ENCODE results near the gene APPL2. TPM values are rescaled to one million over a fixed set of nuclear protein-coding genes. Genes with fewer than 3 reads are reported as not detected.

Gene APPL2
- total RNA-seq, 1 experiment from 2014 or later = 36.9 TPM

DNA sequence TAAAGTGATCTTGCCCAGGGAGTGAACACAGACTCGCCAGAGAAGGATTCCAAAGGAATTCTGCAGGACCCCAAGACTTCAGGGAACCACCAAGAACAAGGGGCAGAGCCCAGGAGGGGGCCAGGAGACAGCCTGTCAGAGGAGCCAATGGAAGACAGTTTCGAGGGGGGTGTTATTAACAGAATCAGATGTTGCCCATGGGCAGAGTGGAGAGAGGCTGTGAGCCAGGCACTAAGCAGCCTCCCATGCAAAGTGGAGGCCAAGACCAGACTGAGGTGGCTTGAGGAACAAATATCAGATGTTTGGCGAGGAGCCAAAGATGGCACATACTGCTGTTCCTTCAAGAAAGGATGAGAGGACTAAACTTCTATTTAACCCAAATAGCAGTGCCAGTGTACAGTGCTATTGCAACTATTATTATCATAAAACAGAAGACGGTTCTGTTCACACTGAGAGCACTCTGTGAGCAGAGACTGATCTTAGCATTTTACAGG, 12.6 kb downstream of the APPL2 start:
- no peak for DNase-seq (ENCODE audit: low read depth)

DNA sequence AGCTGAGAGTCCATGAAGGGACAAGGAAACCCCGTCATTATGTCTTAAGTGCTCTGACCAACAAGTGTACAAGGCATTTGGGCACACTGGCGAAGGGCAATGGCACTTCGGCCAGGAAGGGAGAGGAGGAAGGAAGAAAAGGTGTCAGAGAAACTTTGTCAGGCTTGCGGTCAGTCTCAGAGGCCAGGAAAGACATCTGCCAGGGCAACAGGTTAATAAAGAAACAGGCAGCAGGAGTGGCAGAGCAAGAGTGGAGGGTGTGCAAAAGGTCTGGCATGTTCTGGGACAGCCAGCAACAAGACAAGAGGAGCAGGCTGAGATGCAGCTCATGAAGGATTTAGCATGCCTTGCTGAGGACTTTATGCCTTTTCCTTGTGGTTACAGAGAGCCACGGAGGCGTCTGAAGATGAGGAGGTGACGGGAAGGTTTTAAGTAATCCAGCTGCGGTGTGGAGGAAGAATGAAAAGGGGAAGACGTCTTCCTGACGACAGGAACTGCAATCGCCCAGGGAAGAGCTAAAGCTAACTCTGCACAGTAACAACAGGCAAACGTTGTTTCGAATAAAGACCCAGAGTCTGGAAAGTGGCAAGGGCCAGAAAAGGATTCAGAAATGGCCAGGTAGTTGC, 13.1 kb downstream of the APPL2 start:
- no peak for DNase-seq (ENCODE audit: low read depth)

DNA sequence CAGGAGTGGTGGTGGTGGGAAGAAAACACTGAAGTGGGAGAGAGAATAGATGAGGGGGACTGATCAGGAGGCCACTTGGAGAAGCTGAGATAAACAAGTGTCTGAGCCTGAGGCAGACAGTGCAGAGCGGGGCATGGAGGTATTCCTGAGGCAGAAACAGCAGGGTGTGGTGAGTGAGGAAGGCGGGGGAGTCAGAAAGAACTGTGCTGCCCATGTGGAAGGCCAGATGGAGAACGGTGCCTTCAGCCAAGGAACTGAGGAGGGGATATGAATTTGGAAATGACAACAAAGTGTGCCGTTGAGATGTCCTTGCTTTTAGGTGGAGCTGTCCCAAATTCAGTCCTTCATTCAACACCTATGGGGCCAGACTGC, 13.7 kb downstream of the APPL2 start:
- DNase-seq (ENCODE audit: low read depth) = no peak

DNA sequence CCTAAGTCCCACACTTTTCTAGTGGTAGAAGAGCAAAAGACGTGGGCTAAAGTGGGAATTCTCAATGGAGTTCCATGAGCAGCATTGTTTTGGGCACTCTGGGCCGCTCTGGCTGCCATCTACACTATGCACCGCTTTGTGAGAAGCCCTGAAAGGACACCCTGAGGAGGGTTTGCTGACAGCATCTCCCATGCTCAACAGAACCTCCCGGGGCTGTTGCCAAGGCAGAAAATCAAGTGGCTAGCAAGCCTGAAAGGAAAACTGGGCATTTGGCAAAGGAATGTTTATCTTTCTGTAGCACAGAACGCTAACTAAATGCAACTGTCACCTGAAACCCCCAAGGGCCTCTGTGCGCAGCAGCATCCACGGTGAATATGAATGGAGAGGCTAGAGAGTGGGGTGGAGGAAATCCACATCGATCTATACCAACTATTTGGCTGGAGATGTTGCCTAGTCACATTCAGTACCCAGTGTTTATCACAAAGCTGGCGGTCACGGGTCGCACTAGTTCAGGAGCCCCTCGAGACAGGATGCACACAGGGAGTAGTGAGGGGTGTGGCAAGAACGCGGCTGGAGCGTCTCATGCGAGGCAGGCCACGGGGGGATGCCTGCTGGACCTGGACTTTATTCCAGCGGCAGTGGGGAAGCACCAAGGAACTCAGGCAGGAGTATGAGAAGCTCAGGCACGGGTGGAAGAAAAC, 14.2 kb downstream of the APPL2 start:
- DNase-seq (ENCODE audit: low read depth) = no peak

DNA sequence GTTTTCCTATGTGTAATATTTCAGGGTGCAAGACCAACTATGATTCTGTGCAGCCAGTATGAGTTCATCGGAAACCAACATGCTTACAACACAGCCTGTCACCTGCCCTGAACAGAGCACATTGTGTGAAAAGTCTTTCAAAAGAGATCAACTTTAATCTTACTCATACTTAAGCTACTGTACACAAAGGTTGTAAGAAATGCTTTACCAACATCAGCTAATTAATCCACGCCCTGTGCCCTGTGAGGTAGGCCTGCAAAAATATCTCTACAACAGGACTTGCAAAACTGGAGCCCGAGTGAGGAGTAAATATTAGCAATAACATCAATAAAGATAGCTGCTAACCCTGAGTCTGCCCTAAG, 15.1 kb downstream of the APPL2 start:
- no peak for DNase-seq (ENCODE audit: low read depth)

DNA sequence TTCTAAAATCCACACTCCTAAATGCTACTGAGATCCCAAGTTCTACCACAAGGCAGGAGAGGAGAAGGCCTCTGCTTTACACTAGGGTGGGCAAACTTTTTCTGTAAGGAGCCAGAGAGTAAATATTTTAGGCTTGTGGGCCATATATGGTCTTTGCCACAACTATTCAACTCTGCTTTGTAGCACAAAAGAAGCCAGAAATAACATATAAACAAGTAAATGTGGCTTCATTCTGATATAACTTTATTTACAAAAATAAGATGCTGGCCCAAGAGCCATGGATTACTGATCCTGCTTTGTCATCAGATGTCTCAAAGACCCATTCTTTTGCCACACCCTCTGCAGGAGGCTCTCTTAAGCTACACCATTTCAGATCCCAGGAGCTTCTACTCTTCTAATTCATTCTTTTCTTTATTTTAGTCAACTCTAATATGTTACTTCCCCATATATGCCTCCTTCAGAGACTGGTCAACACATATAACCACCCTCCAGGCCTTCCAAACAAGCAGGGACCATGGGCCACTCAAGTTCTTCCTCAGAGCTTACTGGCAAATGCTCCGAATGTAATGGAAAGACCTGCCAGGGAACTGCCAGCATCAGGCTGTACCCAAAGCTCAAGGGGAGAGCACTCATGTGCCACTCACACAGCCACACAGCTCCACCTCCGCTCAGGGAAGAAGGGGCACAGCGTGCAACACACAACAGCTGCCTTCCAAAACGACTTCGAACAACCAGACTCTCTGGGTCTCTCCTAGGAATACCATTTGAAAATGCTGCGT, 15.6 kb downstream of the APPL2 start:
- no peak for DNase-seq (ENCODE audit: low read depth)

DNA sequence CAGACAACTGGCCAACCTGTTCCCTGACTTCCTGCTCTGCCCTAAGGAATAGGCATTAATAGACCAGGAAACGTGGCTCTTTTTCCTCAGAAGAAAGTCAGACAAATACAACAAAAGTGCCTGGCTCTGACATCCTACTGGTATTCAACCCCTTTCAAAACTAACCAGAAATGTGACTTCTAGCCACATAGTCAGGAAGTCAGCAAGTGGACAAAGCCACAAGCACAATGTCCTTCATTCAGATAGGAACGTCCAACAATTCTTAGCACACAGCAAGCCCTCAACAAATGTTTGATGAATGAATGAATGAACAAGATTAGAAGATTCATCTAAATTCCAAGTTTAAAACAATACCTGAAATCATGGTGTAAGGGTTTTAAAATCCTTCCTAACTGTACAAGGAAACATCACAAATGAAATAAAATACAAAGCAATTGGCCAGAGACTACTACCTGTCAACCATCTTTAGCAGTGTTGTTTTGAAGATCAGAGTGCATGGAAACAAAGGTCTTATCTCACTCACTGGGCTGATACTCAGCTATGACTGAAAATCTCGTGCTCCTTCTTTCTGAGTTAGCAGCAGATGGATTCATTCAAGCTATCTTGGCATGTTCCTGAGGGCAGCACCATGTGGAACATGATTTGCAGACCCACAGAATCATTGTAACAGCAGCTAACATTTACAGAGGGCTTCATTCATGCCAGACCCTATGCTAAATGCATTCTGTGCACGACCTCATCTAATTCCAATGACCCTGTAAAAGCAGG, 16.5 kb downstream of the APPL2 start:
- DNase-seq (ENCODE audit: low read depth) = no peak

DNA sequence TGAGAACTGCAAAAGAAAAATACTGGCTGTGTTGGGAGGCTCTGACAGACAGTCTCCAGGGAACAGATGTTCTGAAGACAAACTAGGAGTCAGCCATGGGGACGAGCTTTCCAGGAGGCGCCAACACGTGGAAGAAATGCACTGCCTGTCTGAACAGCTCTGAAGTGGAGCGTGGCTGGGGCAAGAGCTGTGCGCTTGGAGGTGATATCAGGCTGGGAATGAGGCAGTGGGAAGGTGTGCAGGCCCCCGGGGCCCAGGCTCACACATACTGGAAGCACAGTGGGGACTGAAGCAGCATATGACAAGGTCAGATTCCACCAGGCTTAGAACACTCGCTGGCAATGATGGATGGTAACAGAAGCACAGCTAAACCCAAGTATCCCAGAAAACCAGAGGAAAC, 17.5 kb downstream of the APPL2 start:
- DNase-seq (ENCODE audit: low read depth) = peak; percentile 45

DNA sequence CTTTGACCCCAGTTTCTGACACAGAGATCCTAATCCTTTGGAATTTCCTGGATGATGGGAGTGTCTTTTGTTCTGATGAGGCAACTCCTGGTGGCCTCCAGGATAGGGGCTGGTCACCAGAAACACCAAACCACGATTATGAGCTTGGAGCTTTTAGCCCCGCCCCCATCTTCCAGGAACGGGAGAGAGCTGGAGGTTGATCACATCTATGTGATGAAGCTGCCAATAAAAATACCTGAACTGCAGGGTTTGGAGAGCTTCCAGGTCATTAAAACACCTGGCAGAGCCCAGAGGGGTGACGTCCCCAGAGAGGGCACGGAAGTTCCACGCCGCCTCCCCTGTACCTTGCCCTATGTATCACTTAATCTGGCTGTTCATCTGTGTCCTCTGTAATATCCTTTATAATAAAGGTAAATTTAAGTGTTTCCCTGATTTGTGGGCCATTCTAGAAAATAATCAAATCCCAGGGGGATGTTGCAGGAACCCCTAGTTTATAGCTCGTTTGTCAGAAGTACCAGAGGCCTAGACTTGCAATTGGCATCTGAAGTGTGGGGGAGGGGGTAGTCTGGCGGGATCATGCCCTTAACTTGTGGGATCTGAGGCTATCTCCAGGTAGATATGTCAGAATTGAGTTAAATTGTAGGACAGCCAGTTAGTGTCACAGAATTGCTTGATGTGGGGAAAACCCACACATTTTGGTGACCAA, 21.2 kb downstream of the APPL2 start:
- peak; percentile 64 for DNase-seq (ENCODE audit: low read depth)

DNA sequence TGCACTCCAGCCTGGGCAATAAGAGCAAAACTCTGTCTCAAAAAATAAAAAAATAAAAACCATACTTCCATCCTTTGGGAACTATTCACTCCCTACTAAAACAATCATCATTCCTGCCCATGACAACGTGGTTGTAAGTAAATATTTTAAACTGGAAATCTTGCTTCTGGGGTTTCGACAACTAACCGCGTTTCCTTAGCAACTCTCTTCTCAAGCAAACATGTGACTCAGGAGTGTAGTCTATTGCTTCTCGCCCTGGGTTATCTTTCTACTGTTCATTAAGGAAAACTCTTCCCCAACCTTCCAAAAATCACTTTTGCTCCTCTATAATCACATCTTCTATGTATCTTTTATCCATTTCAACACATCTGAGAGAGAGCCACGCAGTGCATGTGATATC, 21.8 kb downstream of the APPL2 start:
- DNase-seq (ENCODE audit: low read depth) = peak; percentile 57

DNA sequence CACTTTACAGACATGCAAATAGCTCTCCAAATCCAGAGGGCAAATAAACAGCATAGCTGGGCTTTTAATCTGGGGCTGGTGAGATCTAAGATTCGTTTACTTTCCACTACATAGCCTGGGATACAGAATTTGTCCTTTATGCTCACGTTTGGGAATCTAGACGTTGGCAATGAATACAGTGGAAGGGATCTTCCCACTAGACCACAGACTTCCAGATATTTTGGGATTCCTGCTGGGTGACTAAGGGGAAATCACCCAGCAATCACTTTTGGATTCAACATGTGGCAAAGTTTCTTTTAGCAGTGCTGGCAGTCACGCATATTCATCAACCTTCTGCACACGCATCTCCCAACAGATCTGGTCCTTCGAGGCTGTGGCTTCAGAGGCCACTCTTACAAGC, 23.5 kb downstream of the APPL2 start:
- peak; percentile 91 for DNase-seq (ENCODE audit: low read depth)

DNA sequence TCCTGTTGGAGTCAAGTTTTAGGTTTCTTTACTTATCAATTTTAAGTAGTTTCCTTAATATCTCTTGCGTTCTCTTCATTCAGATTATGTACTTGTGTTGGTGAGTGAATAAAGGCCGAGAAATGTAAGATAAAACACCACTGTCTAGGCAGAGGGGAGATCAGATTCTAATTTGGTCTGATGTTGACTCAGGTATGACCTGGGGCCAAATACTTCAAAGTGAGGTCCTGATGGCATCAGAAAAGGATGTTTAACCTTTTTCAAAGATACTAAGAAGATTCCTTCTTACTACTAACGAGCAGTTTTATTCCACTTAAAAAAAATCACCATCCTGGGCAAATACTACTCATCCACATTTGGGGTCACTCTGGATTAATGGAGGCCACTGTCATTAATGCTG, 26.9 kb downstream of the APPL2 start:
- no peak for DNase-seq (ENCODE audit: low read depth)

DNA sequence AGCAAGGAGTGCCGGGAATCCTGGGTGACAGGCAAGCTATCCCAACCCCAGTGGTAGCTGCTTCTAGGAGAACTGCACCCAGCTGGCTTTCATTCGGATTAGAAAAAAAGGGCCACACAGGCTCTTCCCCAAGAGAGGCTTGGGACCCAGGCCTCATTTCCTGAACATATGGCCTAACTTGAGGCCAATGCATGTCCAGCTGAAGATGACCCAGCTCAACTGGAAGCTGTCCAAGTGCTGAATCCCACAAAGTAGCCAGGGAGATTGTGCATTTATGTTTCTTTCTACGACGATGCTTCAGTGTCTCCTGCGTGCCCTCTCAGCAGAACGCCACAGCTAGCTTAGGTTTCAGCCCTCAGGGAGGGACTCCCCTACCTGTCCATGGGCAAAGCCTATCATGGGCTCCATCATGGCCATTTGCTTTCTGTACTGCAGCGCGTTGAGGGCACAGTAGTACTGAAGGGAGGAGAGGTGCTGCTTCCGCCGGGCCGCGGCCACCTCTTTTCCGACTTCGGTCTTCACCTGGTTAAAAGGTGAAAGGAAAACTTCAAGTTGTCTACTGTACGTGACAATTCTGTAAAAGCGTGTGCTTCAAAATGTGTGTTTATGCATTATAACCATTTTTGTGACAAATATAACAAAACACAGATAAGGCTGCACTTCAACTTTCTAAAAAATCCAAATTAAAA, 29.1 kb downstream of the APPL2 start:
- DNase-seq (ENCODE audit: low read depth) = no peak

DNA sequence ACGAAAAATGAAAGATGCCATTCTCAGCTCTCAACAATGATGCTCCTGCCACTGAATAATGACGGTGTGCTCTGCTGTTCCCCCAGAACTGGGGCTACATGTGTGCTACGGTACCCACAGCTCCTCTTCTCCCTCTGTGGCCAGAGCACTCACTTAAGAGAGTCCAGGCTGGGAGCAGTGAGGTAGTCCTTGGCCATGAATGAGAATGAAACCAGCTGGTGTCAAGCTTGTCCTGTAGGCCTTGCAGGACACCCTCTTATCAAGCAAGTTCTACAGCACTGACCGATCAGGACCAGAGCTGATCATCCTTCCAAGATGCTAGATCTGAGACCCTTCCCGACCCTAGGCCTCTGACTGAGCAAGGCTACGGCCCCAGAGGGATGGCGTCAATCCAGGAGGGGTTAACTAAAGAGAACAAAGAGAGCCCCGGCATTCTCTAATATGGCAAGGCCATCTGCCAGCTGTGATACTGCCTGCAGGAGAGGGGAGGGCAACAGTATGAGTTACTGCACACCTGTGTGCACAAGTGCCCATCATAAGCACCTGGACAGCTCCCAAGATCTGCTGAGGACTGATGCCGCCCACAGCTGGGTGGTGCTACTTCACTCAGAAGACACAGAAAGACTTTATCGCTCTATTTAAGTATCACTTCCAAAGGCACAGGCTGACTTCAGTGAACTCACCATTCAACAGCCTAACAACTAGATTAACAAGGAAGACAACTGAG, 30.5 kb downstream of the APPL2 start:
- no peak for DNase-seq (ENCODE audit: low read depth)

DNA sequence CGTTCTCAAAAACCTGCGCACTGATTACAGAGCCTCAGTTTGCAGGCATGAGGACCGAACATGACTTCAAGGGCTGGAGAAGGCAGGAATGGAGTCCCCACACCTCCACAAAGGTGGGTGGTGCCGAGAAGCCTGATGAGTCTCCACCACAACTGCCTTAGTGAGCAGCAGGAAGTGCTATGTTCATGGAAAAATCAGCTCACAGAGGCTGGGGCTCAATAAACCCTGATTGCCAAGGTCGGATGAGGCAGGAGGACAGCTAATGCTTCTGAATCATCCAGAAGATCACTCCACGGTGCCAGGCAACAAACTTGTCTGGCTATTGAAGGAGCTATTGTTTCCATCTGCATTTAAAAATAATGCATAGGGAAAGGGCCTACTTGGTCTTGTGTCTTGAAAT, 31.1 kb downstream of the APPL2 start:
- peak; percentile 79 for DNase-seq (ENCODE audit: low read depth)

DNA sequence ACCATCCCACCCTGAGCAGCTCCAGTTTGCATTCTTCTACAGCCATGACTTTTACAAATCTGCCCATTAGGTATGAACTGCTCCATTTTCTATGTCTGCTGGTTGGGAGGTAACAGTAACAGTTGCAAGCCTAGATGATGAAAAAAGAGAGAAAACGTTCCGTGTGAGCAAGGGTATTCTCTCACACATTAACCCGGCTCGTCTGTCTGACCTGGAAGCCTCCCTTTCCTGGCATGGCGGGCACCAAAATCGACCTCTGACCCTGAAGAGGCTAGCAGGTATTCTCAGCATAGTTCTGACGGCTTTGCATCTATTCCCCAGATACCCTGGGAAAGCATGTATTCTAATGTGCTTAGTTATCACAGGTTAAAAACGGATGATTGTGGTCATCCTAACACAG, 31.8 kb downstream of the APPL2 start:
- no peak for DNase-seq (ENCODE audit: low read depth)

DNA sequence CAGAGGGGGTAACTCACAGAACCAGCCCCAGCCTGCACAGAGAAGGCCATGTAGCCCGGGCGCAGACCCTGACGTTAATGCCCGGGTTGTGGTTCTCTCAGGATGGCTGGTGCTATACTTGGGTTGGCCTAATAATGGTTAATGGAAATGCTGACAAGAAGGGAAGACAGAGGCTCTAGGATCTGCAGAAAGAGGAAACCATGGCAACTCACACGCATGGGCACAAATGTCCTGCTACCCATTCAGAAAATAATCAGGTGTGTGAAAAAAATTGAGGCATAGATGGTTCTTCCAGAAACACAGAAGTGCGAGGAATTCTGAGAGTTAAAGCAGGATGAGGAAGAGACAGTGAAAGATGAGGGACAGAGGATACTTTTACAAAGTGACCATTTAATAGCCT, 33.8 kb downstream of the APPL2 start:
- no peak for DNase-seq (ENCODE audit: low read depth)

DNA sequence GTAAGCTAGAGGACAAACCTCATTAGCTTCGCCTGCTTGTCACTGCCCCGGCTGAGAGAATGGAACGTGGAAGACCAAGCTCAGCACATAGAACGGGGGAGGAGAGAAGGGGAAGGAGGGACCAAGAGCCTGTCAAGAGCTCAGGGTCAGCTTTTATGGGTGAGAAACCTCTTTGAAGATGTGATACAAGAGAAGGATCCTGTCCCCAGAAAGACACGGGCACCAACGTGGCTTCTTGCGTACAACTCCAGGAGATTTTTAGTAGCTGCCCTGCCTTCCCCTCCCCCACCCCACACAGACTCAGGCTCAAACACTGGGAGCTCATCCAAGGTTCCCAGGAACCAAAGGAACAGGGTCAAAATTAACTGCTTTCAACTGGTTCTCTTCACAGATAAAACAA, 34.7 kb downstream of the APPL2 start:
- DNase-seq (ENCODE audit: low read depth) = no peak

DNA sequence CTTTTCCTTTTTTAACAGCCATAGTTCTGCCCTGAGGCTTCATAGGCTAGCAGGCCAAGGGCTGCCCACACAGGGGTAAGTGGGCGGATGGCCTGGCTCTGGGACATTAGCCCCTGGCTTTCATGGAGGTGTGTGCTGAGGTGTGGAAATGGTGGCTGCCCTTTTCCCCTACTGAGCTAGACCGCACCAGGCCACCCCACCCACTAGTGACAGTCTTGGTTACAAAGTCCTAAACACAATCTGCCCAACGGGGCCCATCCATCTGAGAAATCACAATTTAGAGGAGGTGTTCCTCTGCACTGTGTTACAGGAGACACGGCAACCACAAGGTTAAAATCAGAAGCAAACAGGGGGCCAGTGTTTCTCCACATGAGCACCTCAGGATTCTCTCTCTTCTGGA, 35.6 kb downstream of the APPL2 start:
- DNase-seq (ENCODE audit: low read depth) = no peak

DNA sequence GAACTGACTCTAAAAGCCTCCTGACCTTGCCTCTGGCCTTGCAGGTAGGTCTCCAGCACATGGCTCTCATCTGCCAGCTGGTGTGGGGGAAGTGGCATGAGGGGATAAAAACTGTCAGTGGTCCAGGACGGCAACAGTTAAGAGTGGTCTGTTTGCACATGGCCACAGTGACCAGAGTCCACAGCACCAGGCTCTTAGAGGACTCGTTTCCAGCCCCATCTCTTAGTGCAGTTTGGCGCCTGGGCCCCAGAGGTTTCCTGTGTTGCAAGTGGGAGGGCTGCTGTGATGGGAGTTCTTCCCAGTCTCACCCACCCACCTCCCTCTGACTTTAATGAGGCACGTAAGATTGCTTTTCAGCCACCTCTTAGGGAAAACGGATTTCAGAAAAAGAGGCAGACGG, 37.0 kb downstream of the APPL2 start:
- DNase-seq (ENCODE audit: low read depth) = no peak

Data from LHCN-M2 (cell line).